ENCODE measurements around the gene MOB1B.

DNA sequence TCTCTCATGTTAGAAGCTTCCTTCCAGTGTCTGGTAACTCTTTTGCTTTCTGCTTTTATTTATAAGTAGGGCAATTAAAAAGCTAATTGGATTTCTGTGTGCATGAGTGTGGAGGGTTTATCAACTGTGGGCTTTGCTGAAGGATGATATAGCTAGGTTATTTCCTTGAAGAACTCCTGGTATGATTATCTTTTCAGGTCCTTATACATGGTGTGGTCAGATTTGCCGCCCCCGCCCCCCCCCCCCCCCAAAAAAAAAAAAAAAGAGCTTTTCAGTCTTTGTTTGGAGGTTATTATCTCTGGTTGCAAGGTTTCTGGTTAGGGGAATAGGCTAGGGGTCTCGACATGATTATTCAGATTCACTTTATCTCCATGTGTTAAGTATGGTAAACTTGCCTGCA is 35.9 kb downstream of the MOB1B start:
- no peak for TF ChIP-seq EZH2phosphoT487 (conservative IDR thresholded peaks at IDR 0.05; ENCODE audit: low read length)
- TF ChIP-seq, protein P1, sequence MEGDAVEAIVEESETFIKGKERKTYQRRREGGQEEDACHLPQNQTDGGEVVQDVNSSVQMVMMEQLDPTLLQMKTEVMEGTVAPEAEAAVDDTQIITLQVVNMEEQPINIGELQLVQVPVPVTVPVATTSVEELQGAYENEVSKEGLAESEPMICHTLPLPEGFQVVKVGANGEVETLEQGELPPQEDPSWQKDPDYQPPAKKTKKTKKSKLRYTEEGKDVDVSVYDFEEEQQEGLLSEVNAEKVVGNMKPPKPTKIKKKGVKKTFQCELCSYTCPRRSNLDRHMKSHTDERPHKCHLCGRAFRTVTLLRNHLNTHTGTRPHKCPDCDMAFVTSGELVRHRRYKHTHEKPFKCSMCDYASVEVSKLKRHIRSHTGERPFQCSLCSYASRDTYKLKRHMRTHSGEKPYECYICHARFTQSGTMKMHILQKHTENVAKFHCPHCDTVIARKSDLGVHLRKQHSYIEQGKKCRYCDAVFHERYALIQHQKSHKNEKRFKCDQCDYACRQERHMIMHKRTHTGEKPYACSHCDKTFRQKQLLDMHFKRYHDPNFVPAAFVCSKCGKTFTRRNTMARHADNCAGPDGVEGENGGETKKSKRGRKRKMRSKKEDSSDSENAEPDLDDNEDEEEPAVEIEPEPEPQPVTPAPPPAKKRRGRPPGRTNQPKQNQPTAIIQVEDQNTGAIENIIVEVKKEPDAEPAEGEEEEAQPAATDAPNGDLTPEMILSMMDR (IDR thresholded peaks at IDR 0.05; ENCODE audit: insufficient read depth, low read length, poor library complexity, severe bottlenecking) = no peak

Data from SU-DHL-6 (cell line).